ENCODE data around the gene CFAP46.
"Not testable (repeated sequence)": the region's sequence is repeated elsewhere in the genome, so short reads cannot be mapped to it uniquely, and the experiment has no call there.

Gene CFAP46

GRCh38 chr10:132905661-132906060 is 36.7 kb downstream of the CFAP46 start:
- FAIRE-seq (no peak), DNase-seq (ENCODE audit: extremely low spot score, insufficient read length, low read depth) (no peak)

- no peak for DNase-seq (ENCODE audit: extremely low spot score, insufficient read length, low read depth)
- no peak for FAIRE-seq
Measured at GRCh38 chr10:132904814-132905649, 37.3 kb downstream of the CFAP46 start.

- DNase-seq (ENCODE audit: extremely low spot score, insufficient read length, low read depth): peak; percentile 47
- FAIRE-seq: no peak
Measured at GRCh38 chr10:132904181-132904813, 38.1 kb downstream of the CFAP46 start.

GRCh38 chr10:132902656-132903575 is 39.5 kb downstream of the CFAP46 start:
- FAIRE-seq; DNase-seq (ENCODE audit: extremely low spot score, insufficient read length, low read depth): not testable (repeated sequence)

- no peak for DNase-seq (ENCODE audit: extremely low spot score, insufficient read length, low read depth)
- no peak for FAIRE-seq
Measured at GRCh38 chr10:132901351-132901750, 41.0 kb downstream of the CFAP46 start.

GRCh38 chr10:132900211-132900756 is 42.1 kb downstream of the CFAP46 start:
- FAIRE-seq (no peak), DNase-seq (ENCODE audit: extremely low spot score, insufficient read length, low read depth) (no peak)

- no peak for FAIRE-seq
- no peak for DNase-seq (ENCODE audit: extremely low spot score, insufficient read length, low read depth)
Measured at GRCh38 chr10:132899751-132900065, 42.7 kb downstream of the CFAP46 start.

GRCh38 chr10:132899054-132899750 is 43.2 kb downstream of the CFAP46 start:
- DNase-seq (ENCODE audit: extremely low spot score, insufficient read length, low read depth) (no peak), FAIRE-seq (no peak)

- DNase-seq (ENCODE audit: extremely low spot score, insufficient read length, low read depth): no peak
- no peak for FAIRE-seq
Measured at GRCh38 chr10:132898391-132899053, 43.8 kb downstream of the CFAP46 start.

GRCh38 chr10:132897516-132898381 is 44.6 kb downstream of the CFAP46 start:
- DNase-seq (ENCODE audit: extremely low spot score, insufficient read length, low read depth) (no peak), FAIRE-seq (no peak)

GRCh38 chr10:132893786-132894185 is 48.6 kb downstream of the CFAP46 start:
- DNase-seq (ENCODE audit: extremely low spot score, insufficient read length, low read depth); FAIRE-seq: not testable (repeated sequence)

- no peak for DNase-seq (ENCODE audit: extremely low spot score, insufficient read length, low read depth)
- no peak for FAIRE-seq
Measured at GRCh38 chr10:132893090-132893489, 49.3 kb downstream of the CFAP46 start.

- FAIRE-seq: no peak
- no peak for DNase-seq (ENCODE audit: extremely low spot score, insufficient read length, low read depth)
Measured at GRCh38 chr10:132892004-132892403, 50.4 kb downstream of the CFAP46 start.

GRCh38 chr10:132891368-132891767 is 51.0 kb downstream of the CFAP46 start:
- no peak for DNase-seq (ENCODE audit: extremely low spot score, insufficient read length, low read depth)
- no peak for FAIRE-seq

GRCh38 chr10:132890301-132890700 is 52.1 kb downstream of the CFAP46 start:
- no peak for FAIRE-seq
- no peak for DNase-seq (ENCODE audit: extremely low spot score, insufficient read length, low read depth)

- FAIRE-seq: no peak
- DNase-seq (ENCODE audit: extremely low spot score, insufficient read length, low read depth): no peak
Measured at GRCh38 chr10:132889556-132889955, 52.8 kb downstream of the CFAP46 start.

GRCh38 chr10:132888898-132889490 is 53.4 kb downstream of the CFAP46 start:
- DNase-seq (ENCODE audit: extremely low spot score, insufficient read length, low read depth) (no peak), FAIRE-seq (no peak)

- FAIRE-seq; DNase-seq (ENCODE audit: extremely low spot score, insufficient read length, low read depth): not testable (repeated sequence)
Measured at GRCh38 chr10:132888446-132888845, 53.9 kb downstream of the CFAP46 start.

Data from GM18507 (cell line).